ENCODE measurements around the gene GPR171.

GPR171 gene

GRCh38 chr3:151213151-151213550 is 10.1 kb upstream of the GPR171 start:
- DNase-seq: no peak

- no peak for DNase-seq
These were observed 7.8 kb upstream of the GPR171 start for GRCh38 chr3:151210676-151211381.

DNA sequence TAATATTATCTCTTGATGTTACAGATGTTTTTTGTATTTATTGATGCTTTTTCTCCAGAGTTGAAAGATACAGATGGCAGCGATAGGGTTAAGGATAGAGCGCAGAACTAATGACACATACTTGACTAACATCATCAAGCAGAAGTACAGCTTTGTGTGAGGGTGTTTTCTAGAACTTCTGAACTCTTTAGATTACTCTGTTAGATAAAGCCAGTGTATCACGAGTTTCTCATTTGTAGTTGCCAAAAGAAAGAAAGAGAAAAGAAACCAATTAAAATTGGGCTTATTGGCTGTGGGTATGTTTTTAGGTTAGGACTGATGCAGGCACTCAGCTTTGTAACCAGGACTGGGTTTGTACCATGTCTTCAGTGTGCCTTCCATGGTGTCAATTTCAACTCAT is 6.6 kb upstream of the GPR171 start:
- DNase-seq: no peak

DNA sequence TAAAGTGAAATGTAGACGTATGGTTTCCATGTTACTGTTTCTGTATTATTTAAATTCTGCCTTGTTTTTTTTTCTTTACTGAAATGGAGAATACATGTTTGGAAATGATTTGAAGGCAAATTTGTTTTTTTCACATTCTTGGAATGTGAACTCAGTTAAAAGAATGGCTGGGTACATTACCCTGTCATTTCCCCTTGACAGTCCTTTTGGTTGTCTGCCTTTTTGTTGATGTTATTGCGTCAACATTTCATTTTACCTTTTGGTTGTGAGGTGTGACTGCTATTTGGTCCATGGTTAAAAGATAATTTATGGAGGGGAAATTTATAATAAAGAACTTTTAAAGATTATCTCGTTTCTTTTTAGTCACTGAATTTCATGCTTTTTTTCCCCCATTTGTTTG is 3.2 kb upstream of the GPR171 start:
- no peak for DNase-seq

DNA sequence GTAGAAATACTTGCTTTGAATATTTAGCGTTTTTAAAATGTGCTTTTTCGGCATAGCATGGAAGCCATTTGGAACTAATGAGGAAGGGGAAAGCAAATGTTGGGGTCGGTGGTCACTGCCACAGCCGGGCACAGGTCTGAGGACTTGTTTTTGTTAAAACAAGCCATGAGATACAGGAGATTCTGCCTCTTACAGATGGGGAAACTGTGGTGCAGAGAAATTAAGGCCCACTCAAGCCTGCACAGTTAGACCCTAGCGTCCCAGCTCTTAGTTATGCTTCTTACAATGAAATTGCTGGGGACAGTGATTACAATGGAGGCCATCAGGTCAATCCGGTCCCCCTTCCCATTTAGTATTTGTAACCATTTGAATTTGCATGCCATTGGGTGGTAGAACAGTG is 2.5 kb upstream of the GPR171 start:
- no peak for DNase-seq

DNA sequence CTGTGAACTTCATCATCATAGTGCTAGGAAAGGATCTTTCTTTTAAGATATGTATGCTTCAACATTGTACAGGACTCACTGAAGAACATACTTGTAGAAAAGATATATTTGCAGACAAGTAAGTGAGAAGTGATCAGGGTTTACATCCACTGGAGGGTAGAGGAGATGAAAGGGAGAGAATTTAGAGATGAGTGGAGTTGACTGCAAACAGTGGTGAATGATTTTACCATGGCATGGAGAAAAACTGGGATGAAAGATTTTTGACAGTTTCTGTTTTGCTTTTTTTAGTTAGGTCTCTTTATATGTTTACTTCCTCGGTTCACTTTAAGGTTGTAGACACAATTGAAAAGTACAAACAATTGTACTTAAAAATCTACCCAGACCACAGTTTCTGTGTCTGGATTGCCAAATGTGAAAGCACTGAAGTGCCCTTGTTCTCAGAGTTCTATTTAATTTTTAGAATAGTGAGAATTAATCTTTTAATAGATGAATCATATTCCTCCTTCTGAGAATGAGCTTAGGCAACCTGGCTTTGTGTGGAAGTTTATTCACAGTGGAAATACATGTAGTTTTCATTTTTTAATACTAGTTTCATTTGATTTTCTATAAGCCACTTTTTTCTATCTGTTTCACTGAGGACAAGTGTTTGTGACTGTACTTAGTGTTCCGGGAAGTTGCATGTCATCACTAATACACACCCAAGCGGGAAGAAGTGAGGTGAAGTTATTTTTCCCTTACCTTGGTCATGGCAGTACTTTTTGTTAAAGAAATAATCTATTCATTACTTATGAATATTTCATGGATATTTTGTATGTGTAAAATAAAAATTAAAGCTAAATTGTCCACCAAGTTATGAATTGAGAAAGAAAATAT is 1.8 kb upstream of the GPR171 start:
- no peak for DNase-seq

GRCh38 chr3:151201051-151201730 is 1.8 kb downstream of the GPR171 start:
- DNase-seq: no peak

DNA sequence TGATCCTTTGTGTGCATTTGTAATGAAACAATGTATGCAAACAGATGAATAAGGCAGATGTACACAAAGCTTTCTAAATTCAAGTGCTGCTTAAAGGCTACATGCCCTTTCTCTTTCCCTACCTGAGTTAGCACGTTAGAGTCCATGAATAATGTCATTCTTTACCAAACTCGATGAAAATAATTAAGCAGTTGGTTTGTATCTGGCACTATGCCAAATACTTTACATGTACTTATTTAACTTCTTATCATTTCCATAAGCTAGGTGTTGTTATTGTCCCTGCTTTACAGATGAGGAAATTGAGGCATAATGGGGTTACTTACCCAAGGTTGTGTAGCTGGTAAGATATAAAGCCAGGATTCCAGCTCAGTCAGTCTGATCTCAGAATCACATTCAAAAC is 2.4 kb downstream of the GPR171 start:
- no peak for DNase-seq

GRCh38 chr3:151199554-151200438 is 3.2 kb downstream of the GPR171 start:
- no peak for DNase-seq

DNA sequence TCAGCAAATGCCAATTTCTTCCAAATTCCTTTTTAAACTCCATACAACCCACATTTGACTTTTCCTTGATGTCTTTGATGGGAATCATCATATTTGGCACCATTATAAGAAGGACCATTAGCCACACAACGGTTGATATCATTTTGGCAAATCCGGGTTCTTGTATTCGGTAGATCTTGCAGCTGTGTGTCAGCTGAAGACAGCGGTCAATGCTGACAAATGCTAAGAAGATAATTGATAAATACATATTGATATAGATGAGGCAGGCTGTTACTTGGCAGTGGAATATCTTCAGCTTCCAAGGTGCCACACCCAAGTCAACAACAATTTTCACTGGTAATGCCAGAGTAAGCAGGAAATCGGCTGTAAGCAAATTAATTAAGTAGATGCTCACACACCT is 4.2 kb downstream of the GPR171 start:
- DNase-seq: peak in 1 of 2 experiments; percentile 3

DNA sequence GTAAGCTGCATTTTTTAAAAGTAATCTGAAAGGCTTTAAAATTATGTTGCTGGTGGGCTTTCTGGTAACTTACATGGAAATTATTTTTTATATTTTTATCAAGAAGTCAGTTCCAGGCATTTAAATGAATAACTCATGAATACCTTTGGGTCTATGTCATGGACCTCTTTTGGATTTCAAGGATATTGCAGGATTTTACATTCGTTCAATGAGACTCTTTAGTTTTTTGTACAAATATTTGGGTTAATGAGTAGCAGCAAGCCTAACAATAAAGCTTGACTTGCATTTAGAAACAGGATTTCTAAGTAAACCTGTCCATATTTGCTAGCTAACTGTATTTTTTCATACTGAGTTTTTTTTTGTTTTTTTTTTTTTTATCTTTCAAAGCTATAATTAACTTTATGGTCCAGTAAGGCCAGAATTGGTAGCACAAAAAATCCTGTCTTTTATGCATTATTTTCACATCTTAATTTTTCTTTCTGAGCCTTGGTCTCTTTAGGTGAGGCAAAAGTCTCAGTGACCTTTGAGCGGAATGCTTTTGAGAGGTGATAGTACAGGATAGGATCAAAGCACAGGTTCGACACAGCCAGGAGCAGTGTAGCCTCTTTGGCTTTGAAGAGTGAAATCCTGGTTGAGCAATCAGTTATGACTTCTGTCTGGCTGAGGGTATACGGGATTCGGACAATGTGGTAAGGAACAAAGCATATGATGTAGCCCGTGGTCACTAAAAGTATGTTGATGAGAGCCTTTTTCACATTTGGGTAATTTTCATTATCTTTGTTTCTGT is 4.8 kb downstream of the GPR171 start:
- DNase-seq: no peak

GRCh38 chr3:151197228-151197627 is 5.8 kb downstream of the GPR171 start:
- DNase-seq: no peak

GRCh38 chr3:151196434-151196833 is 6.6 kb downstream of the GPR171 start:
- DNase-seq: no peak

GRCh38 chr3:151195826-151196225 is 7.2 kb downstream of the GPR171 start:
- DNase-seq: peak in 1 of 2 experiments; percentile 56

DNA sequence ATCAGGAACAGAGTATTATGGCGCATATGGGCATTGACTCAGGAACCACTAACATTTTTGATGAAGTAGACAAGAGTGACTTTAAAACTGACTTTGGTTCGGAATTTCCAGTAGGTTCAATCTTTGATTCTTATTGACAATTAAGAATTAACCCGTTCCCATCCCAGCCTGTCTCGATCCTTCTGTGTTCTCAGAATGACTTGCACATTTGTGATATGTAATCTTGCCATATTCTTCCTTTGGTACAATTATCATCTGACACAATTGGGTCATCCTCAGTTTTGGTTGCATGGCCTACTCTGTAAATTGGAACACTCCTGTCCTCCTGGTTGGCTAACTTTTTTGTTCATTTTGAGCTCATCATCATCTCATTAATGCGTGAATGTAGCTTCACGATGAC is 10.5 kb downstream of the GPR171 start:
- no peak for DNase-seq

GRCh38 chr3:151191095-151191494 is 11.9 kb downstream of the GPR171 start:
- DNase-seq: no peak

DNA sequence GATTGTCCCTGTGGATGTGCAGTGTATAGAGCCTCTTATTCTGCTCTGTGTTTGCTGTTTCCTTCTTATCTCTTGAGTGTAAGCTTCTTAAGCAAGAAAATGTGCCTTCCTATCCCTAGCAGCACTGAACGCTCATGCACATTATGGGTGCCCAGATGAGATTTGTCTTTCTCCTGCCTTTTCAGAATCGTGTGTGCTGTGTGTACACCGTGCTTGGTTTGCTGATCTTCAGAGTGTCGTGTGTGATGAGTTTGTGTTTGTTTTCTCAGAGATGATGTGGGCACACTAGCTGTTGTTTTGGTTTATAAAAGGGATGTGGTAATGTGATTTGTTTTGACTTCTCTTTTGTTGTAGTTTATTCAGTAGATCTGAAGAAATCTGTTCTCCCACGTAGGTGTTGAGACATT is 19.7 kb downstream of the GPR171 start:
- no peak for DNase-seq

- DNase-seq: no peak
These were observed 20.5 kb downstream of the GPR171 start for GRCh38 chr3:151182349-151183079.

DNA sequence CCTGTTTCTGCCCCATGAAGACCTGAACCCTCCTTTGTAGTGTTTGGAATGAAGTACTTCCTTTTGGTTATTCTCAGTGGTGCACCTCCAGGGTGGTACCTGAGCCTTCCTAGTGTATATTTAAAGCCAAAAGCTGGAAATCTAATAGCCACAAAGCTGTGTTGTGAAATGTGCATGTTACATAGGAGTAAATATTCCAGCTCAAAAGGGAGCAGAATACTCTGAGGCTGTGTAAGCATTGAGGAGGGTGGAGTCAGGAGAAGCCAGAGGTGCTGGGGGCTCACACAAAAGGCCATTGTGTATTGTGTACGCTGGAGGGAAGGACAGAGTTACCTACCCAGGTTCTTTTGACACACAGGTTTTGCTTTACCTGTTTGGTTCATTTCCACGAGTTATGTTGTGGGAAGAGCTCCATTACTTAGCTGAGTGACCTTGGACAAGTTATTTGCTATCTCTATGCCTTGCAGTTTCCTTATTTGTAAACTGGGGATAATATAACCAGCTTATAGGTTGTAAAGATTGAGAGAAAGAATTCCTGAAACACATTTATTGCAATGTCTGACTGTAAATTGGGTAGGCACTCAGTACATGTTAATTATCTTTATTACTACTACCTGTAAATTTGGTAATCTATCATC is 24.7 kb downstream of the GPR171 start:
- peak; percentile 85 to 91 for DNase-seq

GRCh38 chr3:151175952-151176351 is 27.1 kb downstream of the GPR171 start:
- DNase-seq: no peak

DNA sequence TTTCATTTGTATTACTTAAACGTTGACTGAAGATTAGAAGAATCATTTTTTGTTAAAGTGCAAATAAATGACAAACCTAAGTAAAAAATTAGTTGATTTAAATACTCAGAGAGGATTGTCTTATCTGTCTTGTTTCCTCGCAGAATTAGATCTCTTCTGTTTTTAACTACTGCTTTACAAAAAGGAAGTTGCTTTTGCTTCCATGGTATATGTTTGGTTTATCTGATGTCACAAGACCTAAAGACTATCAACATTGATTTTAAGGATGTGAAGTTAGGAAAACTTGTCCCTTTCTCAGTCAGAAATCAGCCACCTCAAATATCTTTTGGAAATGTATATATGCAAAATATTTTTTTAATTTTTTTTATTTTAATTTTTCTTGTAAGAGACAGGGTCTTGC is 28.7 kb downstream of the GPR171 start:
- DNase-seq: no peak
